Esophagus muscularis mucosa (tissue), 4 donors: Measurements from ENCODE around the gene RPS6KA5.

Experiments
- CTCF ChIP-seq, 3 experiments: fragments of 200-600 bp in 2 of 3; fragments of 450-650 bp in 1 of 3; sonication (generic) in 2 of 3; IDR thresholded peaks; one replicate each; pipeline ENCODE4 v1.5.1; 2017 to 2019; ENCODE audit warnings: antibody characterized with exemption in 3 of 3, mild to moderate bottlenecking in 2 of 3, moderate library complexity in 1 of 3
- EP300 ChIP-seq: sonication (generic); formaldehyde crosslinking; IDR thresholded peaks from one replicate; pipeline ENCODE4 v1.6.1; 2017; ENCODE audit warnings: antibody characterized with exemption
- POLR2A ChIP-seq: fragments of 450-650 bp; IDR thresholded peaks from one replicate; pipeline ENCODE4 v1.6.1; 2017; ENCODE audit warnings: antibody characterized with exemption, moderate library complexity, mild to moderate bottlenecking, low read depth
- POLR2AphosphoS5 ChIP-seq, 2 donors: sonication (generic); formaldehyde crosslinking; IDR thresholded peaks; one replicate each; pipeline ENCODE4 v1.6.1; 2017; ENCODE audit warnings: antibody characterized with exemption in 2 of 2

GRCh38 chr14:90864741-90865140 is 195.7 kb downstream of the RPS6KA5 start:
- TF ChIP-seq POLR2A: no peak
- TF ChIP-seq CTCF (IDR thresholded peaks at IDR 0.05): no peak
- no peak for TF ChIP-seq POLR2AphosphoS5 (IDR thresholded peaks at IDR 0.05)
- TF ChIP-seq EP300: no peak
